ENCODE results near the gene TXNIP.

- TF ChIP-seq, protein P1, sequence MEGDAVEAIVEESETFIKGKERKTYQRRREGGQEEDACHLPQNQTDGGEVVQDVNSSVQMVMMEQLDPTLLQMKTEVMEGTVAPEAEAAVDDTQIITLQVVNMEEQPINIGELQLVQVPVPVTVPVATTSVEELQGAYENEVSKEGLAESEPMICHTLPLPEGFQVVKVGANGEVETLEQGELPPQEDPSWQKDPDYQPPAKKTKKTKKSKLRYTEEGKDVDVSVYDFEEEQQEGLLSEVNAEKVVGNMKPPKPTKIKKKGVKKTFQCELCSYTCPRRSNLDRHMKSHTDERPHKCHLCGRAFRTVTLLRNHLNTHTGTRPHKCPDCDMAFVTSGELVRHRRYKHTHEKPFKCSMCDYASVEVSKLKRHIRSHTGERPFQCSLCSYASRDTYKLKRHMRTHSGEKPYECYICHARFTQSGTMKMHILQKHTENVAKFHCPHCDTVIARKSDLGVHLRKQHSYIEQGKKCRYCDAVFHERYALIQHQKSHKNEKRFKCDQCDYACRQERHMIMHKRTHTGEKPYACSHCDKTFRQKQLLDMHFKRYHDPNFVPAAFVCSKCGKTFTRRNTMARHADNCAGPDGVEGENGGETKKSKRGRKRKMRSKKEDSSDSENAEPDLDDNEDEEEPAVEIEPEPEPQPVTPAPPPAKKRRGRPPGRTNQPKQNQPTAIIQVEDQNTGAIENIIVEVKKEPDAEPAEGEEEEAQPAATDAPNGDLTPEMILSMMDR (conservative IDR thresholded peaks at IDR 0.05): no peak
- TF ChIP-seq EZH2 (IDR thresholded peaks at IDR 0.05; ENCODE audit: low read depth): no peak
Observed at GRCh38 chr1:146013559-146013922, 17.2 kb upstream of the TXNIP start.
